HEK293T (cell line): ENCODE data around the gene KIF16B.

Source experiments
- CTBP1 ChIP-seq: fragments of 450-650 bp; IDR thresholded peaks from 2 replicates; pipeline ENCODE4 v1.6.1; 2016; ENCODE audit warnings: borderline replicate concordance
- FOXA1 ChIP-seq: fragments of 450-650 bp; IDR thresholded peaks from 2 replicates; pipeline ENCODE4 v1.6.1; 2016; ENCODE audit warnings: mild to moderate bottlenecking
- FOXM1 ChIP-seq: fragments of 450-650 bp; IDR thresholded peaks from 2 replicates; pipeline ENCODE4 v1.6.1; 2017; ENCODE audit warnings: mild to moderate bottlenecking, borderline replicate concordance
- L3MBTL2 ChIP-seq: fragments of 450-650 bp; conservative IDR thresholded peaks from 2 replicates; pipeline ENCODE4 v1.6.1; 2016; ENCODE audit warnings: mild to moderate bottlenecking
- TARDBP ChIP-seq: fragments of 450-650 bp; IDR thresholded peaks from 2 replicates; pipeline ENCODE4 v1.6.1; 2016
- ZNF384 ChIP-seq: fragments of 450-650 bp; IDR thresholded peaks from 2 replicates; pipeline ENCODE4 v1.6.1; 2016
- TF ChIP-seq, protein P1 (sequence below): fragments of 450-650 bp; IDR thresholded peaks from 2 replicates; pipeline ENCODE4 v1.6.1; 2016

- TF ChIP-seq ZNF384 (no peak), FOXA1 (no peak), FOXM1 (no peak), L3MBTL2 (no peak), CTBP1 (no peak), TARDBP (no peak)
- TF ChIP-seq, protein P1, sequence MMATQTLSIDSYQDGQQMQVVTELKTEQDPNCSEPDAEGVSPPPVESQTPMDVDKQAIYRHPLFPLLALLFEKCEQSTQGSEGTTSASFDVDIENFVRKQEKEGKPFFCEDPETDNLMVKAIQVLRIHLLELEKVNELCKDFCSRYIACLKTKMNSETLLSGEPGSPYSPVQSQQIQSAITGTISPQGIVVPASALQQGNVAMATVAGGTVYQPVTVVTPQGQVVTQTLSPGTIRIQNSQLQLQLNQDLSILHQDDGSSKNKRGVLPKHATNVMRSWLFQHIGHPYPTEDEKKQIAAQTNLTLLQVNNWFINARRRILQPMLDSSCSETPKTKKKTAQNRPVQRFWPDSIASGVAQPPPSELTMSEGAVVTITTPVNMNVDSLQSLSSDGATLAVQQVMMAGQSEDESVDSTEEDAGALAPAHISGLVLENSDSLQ, result no peak
Observed at GRCh38 chr20:16437387-16437996, 135.8 kb downstream of the KIF16B start.
